NCI-H1930 (cell line): ENCODE results near the gene GSTO1.

Experiments used
- DNase-seq, 2 experiments: peaks; one replicate each; lab custom pipeline; 2025; lab: John Stamatoyannopoulos, UW

The GSTO1 gene

DNA sequence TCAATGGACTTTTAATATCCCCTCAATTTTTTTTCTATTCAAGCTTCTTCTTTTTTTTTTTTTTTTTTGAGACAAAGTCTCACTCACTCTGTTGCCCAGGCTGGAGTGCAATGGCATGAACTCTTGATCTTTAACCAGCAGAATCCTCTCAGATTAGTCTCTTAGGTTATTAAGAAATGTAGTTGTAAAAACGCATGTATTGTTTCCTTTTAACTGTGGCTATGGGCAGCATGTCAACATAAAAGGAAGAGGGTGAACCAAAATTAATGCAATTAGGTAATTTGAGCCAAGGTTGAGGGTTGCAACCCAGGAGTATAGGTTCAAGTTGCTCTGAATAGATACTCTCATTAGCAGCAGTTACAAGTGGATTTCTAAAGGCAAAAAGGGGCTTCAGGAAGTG is 4.3 kb upstream of the GSTO1 start:
- DNase-seq = no peak

DNA sequence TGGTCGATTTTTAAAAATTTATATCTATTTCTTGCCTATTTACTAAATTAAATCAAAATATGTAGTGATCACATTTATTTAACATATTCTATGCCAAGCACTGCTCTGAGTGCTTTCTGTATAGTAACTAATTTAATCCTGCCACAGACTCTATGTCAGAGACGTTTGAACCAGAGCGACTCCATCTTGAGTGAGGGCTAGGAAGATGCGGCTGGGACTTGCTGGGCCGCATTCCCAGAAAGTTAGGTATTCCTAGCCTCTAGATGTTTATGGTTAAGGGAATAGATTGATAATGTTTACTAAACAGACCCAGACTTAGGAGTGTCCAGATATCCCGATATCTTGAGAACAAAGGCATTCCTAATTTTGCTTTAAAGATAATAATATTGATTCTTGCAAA is 3.2 kb upstream of the GSTO1 start:
- no peak for DNase-seq

DNA sequence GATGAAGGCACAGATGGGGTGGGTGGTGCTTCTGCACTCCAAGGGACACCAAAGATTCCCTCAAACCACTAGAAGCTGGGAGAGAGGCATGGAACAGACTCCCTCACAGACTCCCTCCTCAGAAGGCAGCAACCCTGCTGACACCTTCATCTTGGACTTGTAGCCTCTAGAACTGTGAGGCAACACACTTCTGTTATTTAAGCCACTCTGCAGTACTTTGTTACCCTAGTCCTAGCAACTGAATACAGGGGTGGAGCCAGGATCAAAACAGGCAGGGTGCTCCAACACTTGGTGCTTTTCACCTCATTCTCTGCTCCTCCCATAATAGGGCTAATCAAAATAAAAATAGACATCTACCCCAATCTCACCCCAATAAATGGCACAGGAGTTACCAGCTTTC is 2.3 kb upstream of the GSTO1 start:
- no peak for DNase-seq

DNA sequence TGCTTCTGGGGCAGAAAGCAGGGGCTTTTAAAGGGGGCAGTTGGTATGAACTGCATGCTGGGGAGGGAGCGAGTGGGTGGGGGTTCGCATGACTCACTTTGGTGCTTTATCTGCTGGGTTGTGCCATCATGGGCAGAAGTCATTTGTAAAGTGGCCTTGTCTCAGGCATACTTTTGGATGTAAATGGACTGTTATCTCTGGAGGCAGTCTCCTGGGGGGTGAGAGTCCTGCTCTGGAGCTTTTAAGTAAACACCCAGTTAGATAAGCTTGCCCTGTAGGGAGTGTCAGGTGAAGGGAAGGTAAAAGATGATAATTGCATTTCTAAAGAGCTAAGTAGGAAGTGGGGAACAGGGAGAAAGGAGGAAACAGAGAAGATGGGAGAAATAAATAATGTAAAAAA is 1.6 kb upstream of the GSTO1 start:
- no peak for DNase-seq

DNA sequence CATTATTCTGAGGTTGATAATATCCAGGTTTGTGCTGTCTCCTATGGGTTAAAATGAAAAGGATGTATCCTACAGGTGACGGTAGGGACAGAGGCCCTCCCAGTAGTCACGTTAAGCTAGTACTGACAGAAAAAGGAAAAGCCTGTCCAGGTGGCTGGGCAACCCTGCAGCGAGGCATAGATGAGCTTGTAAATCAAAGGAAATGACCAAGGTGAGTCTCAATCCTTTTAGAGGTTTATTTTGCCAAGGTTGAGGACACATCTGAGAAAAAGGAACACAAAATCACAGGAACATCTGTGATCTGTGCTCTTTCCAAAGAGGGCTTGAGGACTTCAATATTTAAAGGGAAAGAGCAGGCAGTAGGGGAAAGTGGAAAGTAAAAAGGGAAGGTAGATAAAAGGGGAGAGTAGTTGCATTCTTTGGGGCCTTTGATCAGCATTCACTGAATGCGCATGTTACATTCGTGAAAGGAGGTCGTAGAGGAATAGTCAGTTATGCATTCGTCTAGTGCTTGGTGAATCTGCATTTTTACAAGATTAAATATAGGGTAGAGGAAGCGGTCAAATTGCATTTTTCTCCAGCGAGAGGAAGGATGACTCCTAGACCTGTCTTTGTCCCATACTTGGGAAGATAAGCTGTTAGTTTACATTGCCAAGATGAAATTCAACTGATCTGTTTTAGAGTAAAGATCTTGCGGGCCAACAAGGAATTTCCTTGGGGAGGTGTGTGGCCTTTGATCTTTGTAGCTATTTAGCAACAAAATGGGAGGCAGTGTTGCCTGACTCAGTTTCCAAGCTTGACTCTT is 884 bp upstream of the GSTO1 start:
- DNase-seq = no peak

DNA sequence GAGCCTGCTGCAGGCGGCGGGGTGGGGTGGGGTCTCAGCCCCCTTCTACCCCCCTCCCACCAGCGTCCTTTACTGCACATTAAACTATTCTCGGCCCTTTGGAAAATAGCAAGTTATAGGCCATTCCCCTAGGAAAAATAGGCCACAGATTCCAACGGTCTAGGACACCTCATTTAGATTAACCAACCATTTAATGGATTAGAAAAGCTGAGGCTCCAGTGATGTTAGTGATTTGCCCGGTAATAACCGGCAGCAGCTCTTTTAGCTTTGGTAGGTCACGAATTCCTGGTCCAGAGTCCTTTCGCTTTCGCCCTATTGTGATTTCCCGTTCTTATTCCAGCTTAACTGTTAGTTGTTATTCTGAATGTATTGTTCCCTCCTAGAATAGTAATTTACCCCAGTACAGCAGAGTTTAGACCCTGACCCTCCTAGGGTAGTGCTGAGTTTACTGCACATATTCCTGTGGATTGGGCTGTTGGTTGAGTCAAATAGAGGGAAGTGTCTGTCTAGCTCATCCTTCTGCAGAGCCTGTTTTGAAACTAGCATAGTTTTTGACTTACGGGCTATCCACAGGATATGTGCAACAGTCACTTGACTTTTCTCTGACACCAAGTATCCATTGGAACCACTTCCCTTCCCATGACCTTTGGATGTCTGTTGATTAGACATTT is 754 bp downstream of the GSTO1 start:
- DNase-seq = no peak

DNA sequence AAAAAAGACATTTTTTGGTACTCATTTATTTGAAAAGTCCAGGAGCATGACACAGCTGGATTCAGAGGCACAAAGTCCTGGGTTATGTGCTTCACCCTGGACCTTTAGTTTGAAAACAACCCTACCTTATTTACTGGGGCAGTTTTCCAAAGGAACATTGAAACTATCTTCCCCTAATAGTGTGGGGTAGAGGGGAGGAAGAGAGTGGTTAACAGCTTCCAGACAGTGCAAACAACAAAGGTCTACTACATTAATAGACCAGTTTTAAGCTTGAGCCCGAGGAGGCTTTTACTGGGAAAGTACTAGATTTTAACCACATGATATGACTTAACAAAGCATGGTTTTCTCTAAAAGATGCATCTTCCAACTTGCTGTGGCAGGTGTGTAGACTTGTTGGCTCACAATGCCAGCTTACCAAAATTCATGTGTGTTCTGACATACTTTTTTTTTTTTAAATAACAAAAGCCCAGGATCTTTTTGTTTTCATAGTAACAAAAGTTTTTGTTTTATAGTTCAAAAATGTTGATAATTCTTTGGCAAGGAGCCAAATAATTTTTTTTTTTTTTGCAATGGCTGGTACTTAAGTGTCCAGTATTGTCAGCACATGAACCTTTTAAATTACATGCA is 1.8 kb downstream of the GSTO1 start:
- DNase-seq = no peak

DNA sequence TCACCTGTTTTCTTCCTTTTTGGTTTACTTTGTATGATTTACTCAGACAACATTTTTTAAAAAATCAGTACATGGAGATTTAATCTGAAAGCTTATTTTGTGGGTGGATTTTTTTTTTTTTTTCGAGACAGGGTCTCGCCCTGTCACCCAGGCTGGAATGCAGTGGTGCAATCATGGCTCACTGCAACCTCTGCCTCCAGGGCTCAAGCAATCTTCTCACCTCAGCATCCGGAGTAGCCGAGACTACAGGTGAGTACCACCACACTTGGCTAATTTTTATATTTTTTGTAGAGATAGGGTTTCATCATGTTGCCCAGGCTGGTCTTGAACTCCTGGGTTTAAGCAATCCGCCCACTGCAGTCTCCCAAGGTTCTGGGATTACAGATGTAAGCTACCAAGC is 2.5 kb downstream of the GSTO1 start:
- DNase-seq = no peak

DNA sequence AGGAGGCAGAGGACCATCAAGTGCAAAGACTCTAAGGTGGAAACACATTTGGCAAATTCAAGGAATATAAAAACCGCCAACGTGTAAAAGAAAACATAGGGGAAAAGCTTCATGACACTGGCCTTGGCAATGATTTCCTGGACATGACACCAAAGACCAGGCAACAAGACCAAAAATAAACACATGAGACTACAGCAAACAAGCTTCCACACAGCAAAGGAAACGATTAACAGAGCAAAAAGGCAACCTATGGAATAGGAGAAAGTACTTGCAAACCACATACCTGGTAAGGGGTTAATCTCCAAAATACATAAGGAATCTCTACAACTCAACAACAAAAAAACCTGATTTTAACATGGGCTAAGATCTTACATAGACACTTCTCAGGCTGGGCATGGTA is 3.5 kb downstream of the GSTO1 start:
- no peak for DNase-seq

DNA sequence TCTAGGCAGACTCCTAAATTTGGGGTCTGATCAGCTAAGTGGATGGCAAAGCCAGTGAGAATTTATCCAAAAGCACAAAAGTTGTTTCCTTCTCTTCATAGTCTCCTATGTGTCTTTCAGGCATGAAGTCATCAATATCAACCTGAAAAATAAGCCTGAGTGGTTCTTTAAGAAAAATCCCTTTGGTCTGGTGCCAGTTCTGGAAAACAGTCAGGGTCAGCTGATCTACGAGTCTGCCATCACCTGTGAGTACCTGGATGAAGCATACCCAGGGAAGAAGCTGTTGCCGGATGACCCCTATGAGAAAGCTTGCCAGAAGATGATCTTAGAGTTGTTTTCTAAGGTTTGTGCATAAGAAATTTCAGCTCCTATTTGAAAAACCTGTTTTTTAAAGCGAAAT is 4.8 kb downstream of the GSTO1 start:
- no peak for DNase-seq

DNA sequence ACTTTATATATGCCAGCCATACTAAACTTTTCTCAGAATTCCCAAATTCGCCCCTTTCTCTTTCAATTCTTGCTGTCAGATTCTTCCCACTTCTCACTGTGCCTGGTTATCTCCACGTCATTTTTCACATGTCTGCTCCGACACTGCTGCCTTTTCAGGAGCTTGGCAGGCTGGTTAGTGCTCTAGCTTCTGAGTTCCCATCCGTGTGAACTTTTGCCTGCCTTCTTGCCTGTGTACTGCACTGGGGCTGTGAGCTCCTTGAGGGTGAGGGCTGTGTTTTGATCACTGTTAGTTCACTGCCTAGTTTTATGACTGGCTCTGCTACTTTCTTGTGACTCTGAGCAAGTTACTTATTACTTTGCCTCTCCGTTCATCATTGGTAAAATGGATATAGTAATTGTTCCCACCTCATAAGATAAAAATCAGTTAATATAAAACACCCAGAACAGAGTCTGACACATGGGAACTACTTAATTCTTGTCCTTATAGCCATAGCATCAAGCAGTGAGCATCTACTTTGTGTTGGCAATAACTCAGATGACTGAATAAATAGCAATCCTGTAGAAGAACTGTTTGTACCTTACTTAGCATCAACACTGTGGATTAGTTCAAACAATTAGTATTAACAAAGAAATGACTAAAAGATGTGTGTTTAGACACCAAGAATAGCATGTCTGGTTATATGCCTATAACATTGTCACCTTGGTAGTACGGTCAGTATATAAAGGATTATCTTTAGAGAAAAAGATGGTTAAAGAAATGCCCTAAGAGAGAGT is 5.5 kb downstream of the GSTO1 start:
- DNase-seq = no peak

DNA sequence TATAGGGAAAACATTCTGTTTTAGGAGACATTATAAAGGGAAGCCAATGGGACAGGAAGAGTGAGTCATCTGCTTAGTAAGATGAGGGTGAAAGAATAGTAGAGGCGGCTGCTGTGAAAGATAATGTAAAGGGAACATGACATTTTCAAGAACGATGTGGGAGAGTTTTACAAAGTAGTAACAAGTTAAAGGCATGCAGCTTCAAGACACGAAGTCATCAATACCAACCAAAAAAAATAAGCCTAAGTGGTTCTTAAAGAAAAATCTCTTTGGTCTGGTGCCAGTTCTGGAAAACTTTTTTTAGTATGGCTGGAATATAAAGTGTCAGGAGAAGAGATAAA is 6.1 kb downstream of the GSTO1 start:
- DNase-seq = no peak

DNA sequence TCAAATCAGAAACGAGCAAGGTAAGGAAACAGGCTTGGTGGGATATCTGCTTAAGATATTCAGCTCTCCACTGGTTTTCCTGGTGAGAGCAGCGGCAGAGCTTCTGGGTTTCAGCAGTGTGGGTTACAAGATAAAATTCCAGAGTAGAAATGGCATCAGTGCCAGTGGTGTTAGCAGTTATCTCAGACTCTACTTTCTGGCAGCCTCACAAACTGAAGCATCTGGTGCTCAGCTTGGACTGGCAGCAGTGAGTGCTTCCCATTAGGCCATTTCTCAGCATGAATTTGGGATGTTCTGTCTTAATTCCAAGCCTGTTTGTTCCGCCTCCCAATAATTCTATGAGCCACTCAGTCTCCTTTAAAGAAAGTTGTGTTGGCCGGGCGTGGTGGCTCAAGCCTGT is 7.4 kb downstream of the GSTO1 start:
- no peak for DNase-seq

DNA sequence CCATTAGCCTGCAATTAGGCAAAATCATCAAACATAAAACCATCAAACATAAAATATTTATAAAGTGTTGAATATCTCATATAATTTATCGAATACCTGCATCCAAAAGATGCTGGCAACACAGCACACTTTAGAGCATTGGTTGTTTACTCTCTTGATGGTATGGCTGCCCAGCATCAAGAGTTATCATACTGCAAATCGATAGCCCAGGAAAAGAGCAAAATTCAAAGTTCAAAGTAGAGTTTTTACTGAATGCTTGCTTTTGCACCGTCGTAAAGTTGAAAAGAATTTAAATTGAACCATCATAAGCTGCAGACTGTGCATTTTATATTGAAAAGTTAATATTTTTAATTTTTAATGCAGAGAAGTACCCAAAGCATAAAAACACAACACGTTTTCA is 10.1 kb downstream of the GSTO1 start:
- no peak for DNase-seq

DNA sequence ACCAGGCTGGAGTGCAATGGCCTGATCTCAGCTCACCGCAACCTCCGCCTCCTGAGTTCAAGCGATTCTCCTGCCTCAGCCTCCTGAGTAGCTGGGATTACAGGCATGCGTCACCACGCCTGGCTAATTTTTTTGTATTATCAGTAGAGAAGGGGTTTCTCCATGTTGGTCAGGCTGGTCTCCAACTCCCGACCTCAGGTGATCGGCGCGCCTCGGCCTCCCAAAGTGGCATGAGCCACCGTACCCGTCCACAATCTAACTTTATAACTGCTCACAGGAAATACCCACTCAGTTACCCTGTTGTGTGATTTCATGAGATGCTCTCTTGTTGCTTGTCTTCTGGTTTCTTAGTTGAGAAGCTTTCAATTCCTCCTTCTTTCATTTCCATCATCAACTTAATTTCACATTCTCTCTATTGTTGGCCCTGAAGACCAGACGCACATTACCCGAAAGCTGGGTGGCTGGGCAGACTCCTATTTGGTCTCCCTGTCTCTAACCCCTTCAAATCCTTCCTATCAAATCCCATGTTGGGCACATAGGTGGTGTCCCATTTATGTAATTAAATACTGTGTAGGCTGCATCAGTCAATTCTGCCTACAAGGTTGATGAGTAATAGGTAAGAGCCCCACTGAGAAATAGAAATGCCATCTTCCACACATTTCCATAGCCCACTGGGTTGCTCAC is 13.2 kb downstream of the GSTO1 start:
- no peak for DNase-seq

DNA sequence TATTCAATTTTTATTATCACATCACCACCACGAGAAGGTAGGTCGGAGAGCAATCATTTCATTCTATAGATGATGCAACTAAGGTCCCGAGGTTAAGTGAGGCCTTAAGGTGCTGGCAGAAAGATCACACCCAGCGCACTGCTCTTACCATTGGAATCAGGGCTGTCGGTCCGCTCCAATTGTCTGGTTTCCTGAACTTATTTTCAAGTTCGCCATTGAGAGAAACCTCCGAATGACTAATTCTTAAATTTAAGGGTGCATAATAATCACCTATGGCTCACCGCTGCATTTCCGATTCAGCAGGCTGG is 13.7 kb downstream of the GSTO1 start:
- DNase-seq = no peak

DNA sequence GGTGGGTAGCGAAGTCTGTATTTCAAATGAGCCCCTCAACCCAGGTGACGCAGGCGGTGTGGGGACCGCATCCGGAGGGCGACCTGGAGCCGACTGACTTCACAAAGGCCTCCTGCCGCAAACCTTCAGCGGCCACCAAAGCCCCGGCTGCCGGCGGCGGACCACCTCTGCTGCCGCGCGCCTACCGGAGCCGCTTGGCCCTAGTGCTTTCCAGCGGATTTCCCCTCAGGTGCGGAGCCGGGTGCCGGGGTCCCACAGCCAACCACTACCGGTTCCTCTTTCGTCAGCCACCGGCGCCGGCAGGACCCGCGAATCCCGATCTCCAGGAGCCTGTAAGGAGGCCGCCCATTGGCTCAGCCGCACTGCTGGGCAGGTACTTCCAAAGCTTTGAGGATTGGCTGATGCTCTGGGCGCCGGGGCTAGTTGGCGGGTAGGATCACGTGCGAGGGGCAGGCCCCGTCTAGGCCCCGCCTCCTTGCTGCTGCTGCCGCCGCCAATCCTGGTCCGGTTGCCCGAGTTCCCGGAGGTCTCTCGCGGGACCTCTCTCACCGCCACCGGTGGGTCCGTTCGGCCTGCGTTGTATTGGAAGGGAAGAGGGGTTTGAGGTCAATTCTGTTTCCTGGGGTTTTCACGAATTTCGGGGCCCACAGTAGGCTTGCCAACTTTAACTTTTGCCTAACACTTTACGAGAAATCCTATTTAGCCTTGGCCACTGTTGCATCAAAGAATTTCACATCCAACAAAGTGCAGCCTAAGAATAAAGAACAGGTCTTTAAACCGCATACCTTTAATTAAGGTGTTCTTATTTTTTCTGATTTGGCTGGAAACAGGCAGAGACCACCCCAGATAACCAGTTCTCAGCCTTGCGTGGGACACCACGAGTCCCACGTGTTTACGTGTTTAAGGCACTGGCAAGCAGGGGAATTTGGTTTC is 14.3 kb downstream of the GSTO1 start, which contains the start of gene GSTO2:
GSTO2 (plus strand) TSS at position 472 of the 933 bp plus-strand sequence. CDS start 5,732 bp downstream, outside the sequence.
- peak; percentile 92 for DNase-seq

DNA sequence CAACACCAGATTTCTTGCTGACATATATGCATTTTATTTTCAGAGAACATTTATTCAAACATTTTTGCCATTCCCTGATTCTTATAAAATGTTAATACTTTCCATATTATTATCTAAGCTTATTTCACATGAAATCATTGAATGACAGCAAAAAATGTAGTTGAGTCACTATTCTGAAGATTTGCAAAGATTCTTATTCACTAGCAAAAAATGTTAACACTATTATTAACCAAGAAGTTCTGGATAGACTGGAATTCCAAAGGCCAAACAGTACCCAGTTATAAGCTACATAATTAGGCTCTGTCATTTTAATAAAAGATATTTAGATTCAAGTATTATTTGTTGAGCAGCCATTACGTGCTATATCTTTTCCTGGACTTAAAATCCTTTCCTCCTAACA is 18.6 kb downstream of the GSTO1 start:
- DNase-seq = no peak

DNA sequence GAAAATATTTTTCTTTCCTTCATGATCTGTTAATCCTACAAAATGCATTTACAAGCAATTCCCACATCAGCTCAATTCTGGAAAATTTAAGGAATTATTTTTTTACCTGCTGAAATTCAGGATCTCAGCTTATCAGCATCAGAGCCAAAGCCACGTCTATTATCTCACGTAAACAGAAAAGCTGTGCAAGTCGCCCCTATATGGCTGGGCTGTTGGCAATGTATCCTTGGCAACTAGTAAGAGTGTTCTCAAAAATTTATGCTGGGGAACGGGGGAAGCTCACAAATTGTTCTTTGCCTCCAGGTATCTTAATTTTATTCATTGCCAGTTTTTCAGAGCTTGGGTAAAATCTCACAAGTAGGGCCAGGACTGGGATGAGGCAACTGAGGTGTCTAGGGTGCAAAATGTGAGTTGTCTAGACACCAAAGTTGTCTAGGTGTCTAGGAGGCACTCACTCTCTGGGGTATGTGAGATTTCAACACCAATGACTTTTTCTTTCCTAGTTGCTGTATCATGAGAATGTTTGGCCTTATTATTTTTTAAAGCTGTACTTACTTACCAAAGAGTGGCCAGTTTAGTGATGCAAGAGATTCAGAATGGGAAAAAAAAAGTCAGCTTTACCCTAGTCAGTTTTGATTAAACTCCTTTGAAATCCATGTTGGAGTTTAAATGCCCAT is 19.3 kb downstream of the GSTO1 start:
- DNase-seq = no peak
